ENCODE results near the gene ZNF776.
A peak's percentile ranks its signal among the peaks of the same experiment; 100 is the strongest.
"Not testable (repeated sequence)": the region's sequence is repeated elsewhere in the genome, so short reads cannot be mapped to it uniquely, and the experiment has no call there.

ZNF776 gene

DNA sequence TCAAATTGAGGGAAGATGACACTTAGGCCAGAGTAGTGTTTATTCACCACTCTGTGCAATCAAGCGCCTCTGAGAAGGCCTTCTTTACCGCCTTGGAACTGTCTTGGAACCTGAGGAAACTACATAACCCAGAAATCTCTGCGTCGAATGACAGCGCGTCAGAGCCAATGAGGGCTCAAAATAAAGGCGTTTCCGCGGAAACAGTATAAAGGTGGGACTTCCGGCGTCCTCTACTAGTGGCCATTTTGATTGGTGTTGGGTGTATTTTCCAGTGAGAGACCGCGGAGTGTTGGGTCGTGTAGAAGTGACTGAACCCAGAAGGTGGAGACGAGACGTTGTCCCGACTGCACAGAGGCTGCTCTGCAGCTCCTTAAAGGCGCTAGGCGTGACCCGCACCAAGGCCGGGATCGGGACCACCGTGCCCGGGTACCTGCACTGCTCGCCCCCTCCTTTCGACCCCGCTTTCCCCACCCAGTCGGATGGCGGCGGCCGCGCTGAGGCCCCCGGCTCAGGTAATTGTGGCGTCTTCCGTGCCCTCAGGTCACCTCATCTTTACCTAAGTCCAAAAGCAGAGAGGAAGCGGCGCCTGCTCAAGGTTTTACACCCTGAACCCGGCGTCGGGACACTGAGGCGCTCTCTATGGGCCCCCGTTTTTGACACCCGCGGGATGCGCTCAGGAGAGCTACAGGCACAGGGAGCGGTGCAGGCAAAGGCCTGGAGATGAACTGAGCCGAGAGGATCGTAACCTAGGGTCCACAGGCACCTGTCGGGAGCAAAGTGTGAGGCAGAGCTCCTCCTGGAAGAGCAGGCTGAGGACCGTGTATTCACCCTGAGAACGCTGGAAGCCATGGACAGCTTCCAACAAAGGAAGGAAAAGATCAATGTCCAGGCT lies at the start of gene ZNF776:
TSS of gene ZNF776 (plus strand) at position 236 of the 892 bp plus-strand sequence. CDS start at position 480, 244 bp downstream.
- DNase-seq (ENCODE audit: low read depth in 2 of 2): peak; percentile 58 to 65

- no peak for DNase-seq (ENCODE audit: low read depth in 2 of 2)
Measured at GRCh38 chr19:57701625-57702024, 45.0 kb upstream of the ZNF776 start.

- DNase-seq (ENCODE audit: low read depth in 2 of 2): no peak
Measured at GRCh38 chr19:57706346-57706745, 40.3 kb upstream of the ZNF776 start.

DNA sequence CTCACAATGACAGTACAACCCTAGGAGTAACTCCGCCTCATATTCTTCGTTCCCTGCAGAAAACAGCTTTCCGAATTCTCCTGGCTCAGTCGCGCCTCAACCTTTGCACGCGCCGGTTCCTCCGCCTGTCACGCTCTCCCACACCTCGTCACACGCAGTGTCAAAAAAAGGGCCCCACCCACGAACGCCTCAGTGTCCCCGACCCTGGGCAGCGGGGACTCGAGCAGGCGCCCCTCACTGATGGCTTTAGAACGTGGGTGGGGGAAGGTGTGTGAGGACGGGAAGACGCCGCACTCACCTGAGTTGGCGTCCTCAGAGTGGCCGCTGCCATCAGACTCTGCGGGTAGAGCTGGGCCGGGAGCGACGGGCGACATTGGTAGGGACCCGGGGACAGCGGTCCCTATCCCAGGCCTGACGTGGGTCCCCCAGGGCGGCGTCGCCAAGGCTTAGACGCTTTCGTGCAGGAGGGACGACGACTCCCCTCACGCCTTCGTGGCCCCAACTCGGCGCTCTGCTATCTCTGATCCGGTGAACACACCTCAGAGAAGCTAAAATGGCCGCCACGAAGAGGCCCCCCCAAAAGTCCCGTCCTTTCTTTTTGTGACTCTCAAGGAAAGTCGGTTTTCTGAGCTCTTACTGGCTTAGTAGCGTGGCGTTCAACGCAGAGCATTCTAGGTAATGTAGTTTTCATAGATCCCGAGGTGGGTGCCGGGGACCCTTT lies 37.8 kb upstream of the ZNF776 start, which contains the start of gene ZNF154:
TSS of gene ZNF154 (minus strand) at position 564 of the 721 bp plus-strand sequence. CDS start at position 331, 233 bp downstream.
- DNase-seq (ENCODE audit: low read depth in 2 of 2): peak in 1 of 2 donors; percentile 22

GRCh38 chr19:57709616-57710015 lies 37.0 kb upstream of the ZNF776 start:
- no peak for DNase-seq (ENCODE audit: low read depth in 2 of 2)

- DNase-seq (ENCODE audit: low read depth in 2 of 2): no peak
Measured at GRCh38 chr19:57712222-57712621, 34.4 kb upstream of the ZNF776 start.

GRCh38 chr19:57719424-57719823 lies 27.2 kb upstream of the ZNF776 start:
- DNase-seq (ENCODE audit: low read depth in 2 of 2): no peak

GRCh38 chr19:57719901-57720519 lies 26.6 kb upstream of the ZNF776 start:
- no peak for DNase-seq (ENCODE audit: low read depth in 2 of 2)

GRCh38 chr19:57720878-57721277 lies 25.7 kb upstream of the ZNF776 start:
- no peak for DNase-seq (ENCODE audit: low read depth in 2 of 2)

DNA sequence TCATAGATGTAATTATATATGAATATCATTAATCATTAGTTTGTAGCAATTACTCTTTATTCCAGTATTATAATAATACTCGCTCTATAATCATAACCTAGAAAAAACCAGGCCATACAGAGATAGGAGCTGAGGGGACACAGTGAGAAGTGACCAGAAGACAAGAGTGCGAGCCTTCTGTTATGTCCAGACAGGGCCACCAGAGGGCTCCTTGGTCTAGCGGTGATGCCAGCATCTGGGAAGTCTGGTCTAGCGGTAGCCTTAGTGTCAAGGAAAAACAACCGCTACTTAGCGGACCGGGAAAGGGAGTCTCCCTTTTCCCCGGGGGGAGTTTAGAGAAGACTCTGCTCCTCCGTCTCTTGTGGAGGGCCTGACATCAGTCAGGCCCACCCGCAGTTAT lies 8.3 kb upstream of the ZNF776 start:
- DNase-seq (ENCODE audit: low read depth in 2 of 2): peak in 1 of 2 donors; percentile 8

DNA sequence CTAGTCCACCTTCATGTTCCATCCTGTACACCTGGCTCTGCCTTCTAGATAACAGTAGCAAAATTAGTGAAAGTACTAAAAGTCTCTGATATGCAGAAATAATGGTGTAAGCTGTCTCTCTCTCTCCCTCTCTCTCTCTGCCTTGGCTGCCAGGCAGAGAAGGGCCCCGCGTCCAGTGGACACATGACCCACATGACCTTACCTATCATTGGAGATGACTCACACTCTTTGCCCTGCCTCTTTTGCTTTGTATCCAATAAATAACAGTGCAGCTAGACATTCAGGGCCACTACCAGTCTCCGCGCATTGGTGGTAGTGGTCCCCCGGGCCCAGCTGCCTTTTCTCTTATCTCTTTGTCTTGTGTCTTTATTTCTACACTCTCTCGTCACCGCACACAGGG lies 7.8 kb upstream of the ZNF776 start:
- not testable (repeated sequence) for DNase-seq (ENCODE audit: low read depth in 2 of 2)

DNA sequence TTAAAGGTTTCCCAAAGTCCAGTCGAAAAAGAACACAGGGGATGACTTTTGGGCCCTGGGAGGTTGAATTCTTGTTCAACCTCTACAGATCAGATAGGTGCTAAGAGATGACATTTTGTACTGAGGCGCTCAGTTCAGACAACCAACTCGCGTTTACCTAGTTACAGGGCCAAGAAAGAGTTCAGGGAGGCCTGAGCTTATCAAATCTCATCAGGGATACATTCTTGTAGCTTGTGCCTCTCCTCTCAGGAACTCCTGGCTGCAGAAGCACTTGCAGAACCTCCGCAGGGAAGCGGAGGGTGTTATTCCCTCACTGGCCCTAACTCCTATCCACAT lies 825 bp downstream of the ZNF776 start:
- DNase-seq (ENCODE audit: low read depth in 2 of 2): no peak

GRCh38 chr19:57748029-57748428 lies 1.4 kb downstream of the ZNF776 start:
- no peak for DNase-seq (ENCODE audit: low read depth in 2 of 2)

GRCh38 chr19:57754091-57754673 lies 7.6 kb downstream of the ZNF776 start:
- no peak for DNase-seq (ENCODE audit: low read depth in 2 of 2)

GRCh38 chr19:57755031-57755430 lies 8.4 kb downstream of the ZNF776 start:
- no peak for DNase-seq (ENCODE audit: low read depth in 2 of 2)

DNA sequence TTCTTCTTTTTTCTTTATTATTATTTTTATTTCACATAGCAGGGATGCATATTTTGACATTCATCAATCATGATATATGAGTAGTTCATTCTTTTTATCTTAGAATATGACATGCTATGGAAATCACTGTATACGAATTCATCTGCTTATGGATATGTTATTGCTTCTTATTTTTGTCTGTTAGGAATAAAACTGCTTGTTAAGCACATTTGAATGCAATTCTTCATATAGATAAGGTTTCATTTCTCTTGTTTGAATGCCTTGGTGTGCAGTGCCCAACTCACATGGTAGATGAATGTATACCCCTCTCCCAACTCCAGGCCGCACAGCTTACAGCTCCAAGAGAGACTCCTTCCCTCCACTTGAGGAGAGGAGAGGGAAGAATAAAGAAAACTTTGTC lies 11.3 kb downstream of the ZNF776 start:
- DNase-seq (ENCODE audit: low read depth in 2 of 2): no peak

DNA sequence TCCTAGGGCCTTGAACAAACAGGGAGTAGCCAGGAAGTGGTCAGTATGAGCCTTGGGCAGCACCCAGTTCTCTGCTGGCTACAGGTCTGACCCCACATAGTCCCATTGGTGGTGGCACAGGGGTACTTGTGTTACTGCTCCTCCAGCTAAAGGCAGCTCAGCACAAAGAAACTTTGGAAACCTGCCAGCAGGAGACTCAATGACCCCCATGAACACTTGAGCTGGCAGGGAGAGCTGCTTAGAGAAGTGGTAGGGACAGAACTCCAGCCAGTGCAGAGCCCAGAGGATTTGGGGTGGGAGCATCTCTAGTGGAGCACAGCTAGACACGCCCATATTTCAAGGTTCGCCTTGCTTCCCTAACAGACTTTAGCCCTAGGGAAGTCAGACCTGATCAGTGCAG lies 12.5 kb downstream of the ZNF776 start:
- no peak for DNase-seq (ENCODE audit: low read depth in 2 of 2)

DNA sequence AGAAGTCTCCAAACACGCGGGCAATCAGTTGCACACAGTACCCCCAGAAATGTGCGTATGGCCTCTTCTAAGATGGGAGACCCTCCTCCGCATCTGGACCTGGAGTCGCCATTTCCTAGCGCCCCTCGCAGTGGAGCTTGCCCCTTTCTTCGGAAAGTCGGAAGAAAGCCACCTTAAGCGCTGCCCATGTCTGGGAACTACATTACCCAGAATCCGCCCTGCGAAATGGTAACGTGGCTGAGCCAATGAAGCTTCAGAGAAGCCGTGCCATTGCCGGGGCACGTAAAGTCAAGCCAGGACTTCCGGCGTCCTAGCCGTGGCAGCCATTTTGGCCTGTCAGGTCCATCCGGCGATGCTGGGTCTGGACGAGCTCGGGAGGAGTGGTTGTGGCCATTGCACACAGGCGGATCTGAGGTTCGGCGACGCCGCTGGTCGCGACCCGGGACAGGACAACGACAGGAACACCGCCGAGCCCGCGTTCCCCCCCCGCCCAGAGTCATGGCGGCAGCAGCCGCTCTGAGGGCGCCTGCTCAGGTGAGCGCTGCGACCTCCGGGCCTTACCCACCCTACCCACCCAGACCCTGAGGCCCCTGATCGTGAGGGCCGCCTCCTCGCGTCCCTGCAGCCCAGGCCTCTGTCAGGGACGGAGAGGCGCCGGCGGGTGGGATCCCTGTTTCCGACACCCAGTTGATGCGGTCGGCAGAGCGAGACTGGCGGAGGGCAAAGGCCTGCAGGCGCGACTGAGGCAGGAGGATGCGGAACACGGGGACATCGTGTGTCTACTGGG lies 22.9 kb downstream of the ZNF776 start, which contains the start of gene ZNF586:
TSS of gene ZNF586 (plus strand) at position 332 of the 787 bp plus-strand sequence. CDS start at position 499, 167 bp downstream.
- DNase-seq (ENCODE audit: low read depth in 2 of 2): peak; percentile 73 to 76

DNA sequence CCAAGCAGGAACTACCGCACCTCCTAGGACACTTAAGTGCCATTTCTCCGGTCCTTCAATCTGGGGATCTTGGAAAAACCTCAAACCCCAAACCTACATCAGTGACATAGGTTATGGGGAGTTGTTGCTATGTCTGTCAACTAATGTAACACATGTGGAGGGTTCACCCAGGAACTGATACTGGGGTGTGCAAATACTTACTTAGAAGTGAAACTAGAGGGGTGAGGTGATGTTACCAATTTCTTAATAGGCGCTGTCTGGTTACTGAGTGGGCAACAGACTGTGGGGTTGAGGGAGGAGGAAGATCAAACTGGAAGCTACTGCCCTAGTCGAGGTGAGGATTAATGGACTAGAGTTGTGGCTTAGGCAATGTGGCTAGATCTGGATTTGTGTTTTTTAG lies 24.8 kb downstream of the ZNF776 start:
- no peak for DNase-seq (ENCODE audit: low read depth in 2 of 2)

DNA sequence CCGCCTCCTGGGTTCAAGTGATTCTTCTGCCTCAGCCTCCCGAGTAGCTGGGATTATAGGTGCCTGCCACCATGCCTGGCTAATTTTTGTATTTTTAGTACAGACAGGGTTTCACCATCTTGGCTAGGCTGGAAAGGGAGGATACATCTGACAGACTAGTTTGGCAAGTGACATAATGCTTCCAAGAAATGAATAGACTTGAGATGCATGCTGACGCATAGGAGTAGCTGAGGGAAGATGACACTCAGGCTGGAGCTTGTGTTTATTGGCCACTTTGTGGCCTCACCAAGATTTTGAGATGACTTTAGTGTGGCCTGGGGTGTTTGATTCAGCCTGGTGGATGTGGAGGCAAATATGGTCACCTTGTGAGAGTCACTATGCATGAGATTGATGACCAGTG lies 26.9 kb downstream of the ZNF776 start:
- no peak for DNase-seq (ENCODE audit: low read depth in 2 of 2)

DNA sequence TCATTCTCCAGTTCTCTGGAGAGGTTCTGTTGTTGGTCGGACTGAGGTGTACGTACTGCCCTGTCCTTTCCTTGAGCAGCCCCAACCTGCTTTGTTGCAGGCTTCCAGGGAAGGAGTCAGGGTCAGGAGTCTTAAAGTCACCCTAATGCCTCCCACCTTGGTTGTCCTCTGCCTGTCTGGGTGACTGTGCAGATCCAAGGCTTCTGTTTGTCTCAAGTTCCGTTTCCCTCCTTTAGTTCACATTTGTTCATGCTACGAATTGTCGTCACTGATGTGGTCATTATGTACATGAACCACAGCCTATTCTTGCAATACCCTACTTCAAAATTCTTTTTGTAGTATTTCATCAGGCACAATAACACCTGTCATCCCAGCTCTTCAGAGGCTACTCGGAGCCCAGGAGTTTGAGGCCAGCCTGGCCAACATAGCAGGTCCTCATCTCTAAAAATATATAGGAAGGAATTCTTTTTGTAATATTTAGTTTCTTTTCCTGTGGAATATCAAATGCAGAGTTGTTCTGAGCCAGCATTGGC lies 30.2 kb downstream of the ZNF776 start:
- no peak for DNase-seq (ENCODE audit: low read depth in 2 of 2)

All from stimulated activated CD8-positive, alpha-beta memory T cell treated with anti-CD3 and anti-CD28 coated beads, Interleukin-2, amount 100 ng/mL, for 1 hour (primary cell).